Mesenchymal stem cell (in vitro differentiated cells and primary cell): ENCODE data around the gene KPNB1.
A peak's percentile ranks its signal among the peaks of the same experiment; 100 is the strongest.

Experiments
- DNase-seq: peaks from one replicate; pipeline ENCODE4 v3.0.0-alpha.2; 2013
- H2AFZ ChIP-seq: one replicate; pipeline ENCODE4 v1.6.1; 2013; ENCODE audit warnings: low read depth, mild to moderate bottlenecking, control low read depth, inconsistent platforms, low read length, moderate library complexity
- H2AK5ac ChIP-seq: 2 replicates; pipeline ENCODE4 v1.6.1; 2013; ENCODE audit warnings: low read length, moderate library complexity, mild to moderate bottlenecking, inconsistent platforms; ENCODE audit not compliant: severe bottlenecking
- H2BK120ac ChIP-seq: one replicate; pipeline ENCODE4 v1.6.1; 2013; ENCODE audit warnings: low read depth, mild to moderate bottlenecking, inconsistent platforms, low read length, moderate library complexity
- H2BK12ac ChIP-seq, 2 experiments: one replicate each; pipeline ENCODE4 v1.6.1; 2013; ENCODE audit warnings: inconsistent platforms in 2 of 2, low read length in 2 of 2, mild to moderate bottlenecking in 2 of 2, moderate library complexity in 2 of 2, control low read depth in 1 of 2
- H2BK15ac ChIP-seq: one replicate; pipeline ENCODE4 v1.6.1; 2013; ENCODE audit warnings: mild to moderate bottlenecking, low read depth, inconsistent platforms; ENCODE audit not compliant: poor library complexity, severe bottlenecking
- H2BK5ac ChIP-seq: 2 replicates; pipeline ENCODE4 v1.6.1; 2013; ENCODE audit warnings: low read depth, mild to moderate bottlenecking, low read length, control low read depth, inconsistent platforms; ENCODE audit not compliant: poor library complexity, severe bottlenecking
- H3K14ac ChIP-seq, 2 experiments: one replicate each; pipeline ENCODE4 v1.6.1; 2013; ENCODE audit warnings: inconsistent platforms in 2 of 2, low read length in 2 of 2, control low read depth in 1 of 2, mild to moderate bottlenecking in 1 of 2, moderate library complexity in 1 of 2
- H3K18ac ChIP-seq, 2 experiments: one replicate each; pipeline ENCODE4 v1.6.1; 2013; ENCODE audit warnings: inconsistent platforms in 2 of 2, low read length in 2 of 2, control low read depth in 1 of 2, low read depth in 1 of 2, mild to moderate bottlenecking in 1 of 2
- H3K23ac ChIP-seq, 2 experiments: one replicate each; pipeline ENCODE4 v1.6.1; 2013; ENCODE audit warnings: inconsistent platforms in 2 of 2, low read length in 2 of 2, mild to moderate bottlenecking in 2 of 2, moderate library complexity in 2 of 2, control low read depth in 1 of 2
- H3K27ac ChIP-seq: 2 replicates; pipeline ENCODE4 v1.5.1; 2013; ENCODE audit warnings: mild to moderate bottlenecking, moderate library complexity, low read length, control low read depth, inconsistent platforms; ENCODE audit not compliant: poor library complexity, severe bottlenecking
- H3K27me3 ChIP-seq, 2 experiments: 2 replicates each; pipeline versions ENCODE4 v1.6.1 to v1.7.0; 2013; ENCODE audit warnings: low read length in 2 of 2, mild to moderate bottlenecking in 2 of 2, moderate library complexity in 2 of 2, control low read depth in 1 of 2, inconsistent platforms in 1 of 2; ENCODE audit not compliant: control insufficient read depth in 1 of 2, insufficient read depth in 1 of 2
- H3K36me3 ChIP-seq, 2 experiments: 2 replicates each; pipeline versions ENCODE4 v1.6.1 to v1.7.0; 2013; ENCODE audit warnings: low read length in 2 of 2, control low read depth in 1 of 2, inconsistent platforms in 1 of 2, low read depth in 1 of 2, mild to moderate bottlenecking in 1 of 2; ENCODE audit not compliant: insufficient read depth in 2 of 2, control insufficient read depth in 1 of 2
- H3K4ac ChIP-seq, 2 experiments: one replicate each; pipeline ENCODE4 v1.6.1; 2013; ENCODE audit warnings: inconsistent platforms in 2 of 2, low read length in 2 of 2, mild to moderate bottlenecking in 2 of 2, moderate library complexity in 2 of 2, control low read depth in 1 of 2, low read depth in 1 of 2
- H3K4me1 ChIP-seq: 2 replicates; pipeline ENCODE4 v1.6.1; 2013; ENCODE audit warnings: low read depth, low read length, control low read depth; ENCODE audit not compliant: control insufficient read depth, insufficient read depth
- H3K4me2 ChIP-seq: 2 replicates; pipeline ENCODE4 v1.6.1; 2013; ENCODE audit warnings: low read length, mild to moderate bottlenecking, inconsistent platforms; ENCODE audit not compliant: poor library complexity, severe bottlenecking
- H3K4me3 ChIP-seq, 2 experiments: 2 replicates each; pipeline versions ENCODE4 v1.5.1 to v1.7.0; 2013; ENCODE audit warnings: low read length in 2 of 2, mild to moderate bottlenecking in 2 of 2, control low read depth in 1 of 2, low read depth in 1 of 2; ENCODE audit not compliant: insufficient read depth in 1 of 2
- H3K79me1 ChIP-seq: replicated peaks from 2 replicates; pipeline ENCODE4 v1.6.1; 2013; ENCODE audit warnings: mild to moderate bottlenecking, control low read depth, low read length, inconsistent platforms; ENCODE audit not compliant: poor library complexity, severe bottlenecking
- H3K9ac ChIP-seq: 2 replicates; pipeline ENCODE4 v1.7.0; 2013; ENCODE audit warnings: mild to moderate bottlenecking, low read length, moderate library complexity
- H3K9me3 ChIP-seq: 2 replicates; pipeline ENCODE4 v1.7.0; 2013; ENCODE audit warnings: mild to moderate bottlenecking, low read length; ENCODE audit not compliant: control insufficient read depth
- H4K8ac ChIP-seq: one replicate; pipeline ENCODE4 v1.6.1; 2013; ENCODE audit warnings: inconsistent platforms, mild to moderate bottlenecking, low read length, moderate library complexity
- H4K91ac ChIP-seq: one replicate; pipeline ENCODE4 v1.6.1; 2013; ENCODE audit warnings: mild to moderate bottlenecking, low read length, inconsistent platforms
- WGBS: methylation state at CpG from one replicate; pipeline ENCODE4 v1.1.7; 2013; ENCODE audit warnings: mixed read lengths; 5-methylcytosine and 5-hydroxymethylcytosine counted together

The KPNB1 gene

GRCh38 chr17:47686664-47687327 is 37.1 kb downstream of the KPNB1 start:
- Histone ChIP-seq H3K14ac (no peak overlapping the region), H2BK120ac (no peak overlapping the region), H3K18ac (no peak overlapping the region), H3K27me3 (no peaks in the 10 kb centered on the region), H2AK5ac (no peak overlapping the region), H3K4me2 (no peak overlapping the region), H3K9me3 (no peaks in the 10 kb centered on the region), H3K23ac (no peak overlapping the region), H2BK15ac (no peak overlapping the region), H2BK12ac (no peak overlapping the region), H2BK5ac (no peak overlapping the region), H3K9ac (peak overlapping the region; percentile 60), H3K4me3 (no peak overlapping the region), H3K79me1 (peaks cover 6% of the 10 kb centered on the region), H4K8ac (no peak overlapping the region), H3K36me3 (peaks cover 12 to 40% of the 10 kb centered on the region in 2 experiments), H4K91ac (no peak overlapping the region), H3K4me1 (peaks cover 4% of the 10 kb centered on the region), H3K4ac (no peak overlapping the region), H3K27ac (peak overlapping the region; percentile 61), H2AFZ (no peak overlapping the region)
- 86% methylated on average over 7 of the region's 7 CpGs for WGBS
- DNase-seq: no peak

GRCh38 chr17:47687328-47687690 is 37.6 kb downstream of the KPNB1 start:
- H3K14ac ChIP-seq: no peak overlapping the region
- no peak overlapping the region for H3K18ac ChIP-seq
- H3K79me1 ChIP-seq: peaks cover 2% of the 10 kb centered on the region
- DNase-seq: no peak
- peak overlapping the region; percentile 27 for H3K9ac ChIP-seq
- H3K9me3 ChIP-seq: no peaks in the 10 kb centered on the region
- no peak overlapping the region for H2AFZ ChIP-seq
- H3K23ac ChIP-seq: no peak overlapping the region
- no peak overlapping the region for H2BK120ac ChIP-seq
- no peak overlapping the region for H2AK5ac ChIP-seq
- no peak overlapping the region for H3K27ac ChIP-seq
- no peak overlapping the region for H2BK15ac ChIP-seq
- no peak overlapping the region for H3K4ac ChIP-seq
- no peak overlapping the region for H2BK12ac ChIP-seq
- H3K4me2 ChIP-seq: no peak overlapping the region
- H4K8ac ChIP-seq: no peak overlapping the region
- H4K91ac ChIP-seq: no peak overlapping the region
- peaks cover 4% of the 10 kb centered on the region for H3K4me1 ChIP-seq
- no peaks in the 10 kb centered on the region for H3K27me3 ChIP-seq
- H2BK5ac ChIP-seq: no peak overlapping the region
- H3K36me3 ChIP-seq: peaks cover 7 to 35% of the 10 kb centered on the region in 2 experiments
- no peak overlapping the region for H3K4me3 ChIP-seq

GRCh38 chr17:47687748-47688147 is 38.0 kb downstream of the KPNB1 start:
- H4K8ac ChIP-seq: peak overlapping the region; percentile 42
- H3K9me3 ChIP-seq: no peaks in the 10 kb centered on the region
- no peak overlapping the region for H2AK5ac ChIP-seq
- H3K23ac ChIP-seq: no peak overlapping the region
- H3K4me2 ChIP-seq: no peak overlapping the region
- H3K9ac ChIP-seq: peak overlapping the region; percentile 27
- H3K36me3 ChIP-seq: peaks cover 3 to 31% of the 10 kb centered on the region in 2 experiments
- no peak overlapping the region for H3K4me3 ChIP-seq
- no peak overlapping the region for H2BK5ac ChIP-seq
- H3K4me1 ChIP-seq: peaks cover 7% of the 10 kb centered on the region
- no peak overlapping the region for H2BK120ac ChIP-seq
- no peak overlapping the region for H3K14ac ChIP-seq
- WGBS: 75% methylated on average over 1 of the region's 1 CpG
- DNase-seq: peak; percentile 26
- no peak overlapping the region for H2AFZ ChIP-seq
- H3K79me1 ChIP-seq: peaks cover under 1% of the 10 kb centered on the region
- H3K27ac ChIP-seq: peak overlapping the region; percentile 8
- no peak overlapping the region for H3K4ac ChIP-seq
- H3K27me3 ChIP-seq: no peaks in the 10 kb centered on the region
- no peak overlapping the region for H2BK15ac ChIP-seq
- no peak overlapping the region for H3K18ac ChIP-seq
- H2BK12ac ChIP-seq: no peak overlapping the region
- H4K91ac ChIP-seq: no peak overlapping the region

GRCh38 chr17:47690121-47690520 is 40.4 kb downstream of the KPNB1 start:
- no peak for DNase-seq
- no peaks in the 10 kb centered on the region for H3K9me3 ChIP-seq
- no peak overlapping the region for H2BK12ac ChIP-seq
- no peak overlapping the region for H3K4ac ChIP-seq
- peaks cover under 1% of the 10 kb centered on the region for H3K79me1 ChIP-seq
- no peak overlapping the region for H4K91ac ChIP-seq
- H3K4me2 ChIP-seq: no peak overlapping the region
- no peak overlapping the region for H2AK5ac ChIP-seq
- H3K14ac ChIP-seq: no peak overlapping the region
- H3K4me1 ChIP-seq: peaks cover 16% of the 10 kb centered on the region
- no peak overlapping the region for H3K9ac ChIP-seq
- no peak overlapping the region for H3K4me3 ChIP-seq
- no peak overlapping the region for H3K23ac ChIP-seq
- no peak overlapping the region for H3K18ac ChIP-seq
- WGBS: 79% methylated on average over 2 of the region's 3 CpGs
- H3K27me3 ChIP-seq: no peaks in the 10 kb centered on the region
- H2BK5ac ChIP-seq: no peak overlapping the region
- H2BK120ac ChIP-seq: no peak overlapping the region
- H4K8ac ChIP-seq: no peak overlapping the region
- H2AFZ ChIP-seq: no peak overlapping the region
- H2BK15ac ChIP-seq: no peak overlapping the region
- H3K27ac ChIP-seq: no peak overlapping the region
- peaks cover 0 to 10% of the 10 kb centered on the region in 2 experiments for H3K36me3 ChIP-seq
